ENCODE results near the gene B4GALT1. TPM values are rescaled to one million over a fixed set of nuclear protein-coding genes. Genes with fewer than 3 reads are reported as not detected.

B4GALT1 gene
- total RNA-seq, 1 donor from 2014 or later = 7.5 TPM

GRCh38 chr9:33209394-33209793, 42.3 kb upstream of the B4GALT1 start:
- no peaks in the 10 kb centered on the region for H4K20me1 ChIP-seq (ENCODE audit: low read depth)
- H2AFZ ChIP-seq (replicated peaks) = no peak overlapping the region
- no peak overlapping the region for H3K27ac ChIP-seq
- no peaks in the 10 kb centered on the region for H3K27me3 ChIP-seq
- no peak overlapping the region for H3K4me2 ChIP-seq
- Mint-ChIP-seq H3K9me3 (no peaks in the 10 kb centered on the region), H3K27ac (no peak overlapping the region), H3K4me1 (no peaks in the 10 kb centered on the region), H3K4me3 (no peak overlapping the region), H3K36me3 (no peaks in the 10 kb centered on the region), H3K27me3 (ENCODE audit: insufficient read depth, low read depth) (peaks cover 12% of the 10 kb centered on the region)
- TF ChIP-seq EZH2phosphoT487 (IDR thresholded peaks at IDR 0.05) (no peak), CTCF (IDR thresholded peaks at IDR 0.05) (no peak), EZH2 (IDR thresholded peaks at IDR 0.05) (no peak)
- H3K9ac ChIP-seq = no peak overlapping the region
- DNase-seq (ENCODE audit: low spot score) = no peak
- H3K4me3 ChIP-seq = no peak overlapping the region
- H3K79me2 ChIP-seq (ENCODE audit: low read depth) = no peaks in the 10 kb centered on the region
- no peaks in the 10 kb centered on the region for H3K9me3 ChIP-seq (ENCODE audit: low read depth)
- H3K36me3 ChIP-seq = no peaks in the 10 kb centered on the region
- H3K4me1 ChIP-seq = peaks cover 6% of the 10 kb centered on the region
- H3F3A ChIP-seq (ENCODE audit: low read depth) = peaks cover 5% of the 10 kb centered on the region

GRCh38 chr9:33202552-33203201, 35.5 kb upstream of the B4GALT1 start:
- TF ChIP-seq EZH2 (IDR thresholded peaks at IDR 0.05) (no peak), EZH2phosphoT487 (IDR thresholded peaks at IDR 0.05) (no peak), CTCF (IDR thresholded peaks at IDR 0.05) (no peak)
- no peak for DNase-seq (ENCODE audit: low spot score)
- Mint-ChIP-seq H3K27ac (no peak overlapping the region), H3K4me3 (no peak overlapping the region), H3K9me3 (no peaks in the 10 kb centered on the region), H3K4me1 (no peaks in the 10 kb centered on the region), H3K36me3 (no peaks in the 10 kb centered on the region), H3K27me3 (ENCODE audit: insufficient read depth, low read depth) (peaks cover 15% of the 10 kb centered on the region)
- H2AFZ ChIP-seq (replicated peaks) = peak overlapping the region; percentile 79
- H3K9ac ChIP-seq = no peak overlapping the region
- H3K27ac ChIP-seq = no peak overlapping the region
- H3K27me3 ChIP-seq = no peaks in the 10 kb centered on the region
- no peaks in the 10 kb centered on the region for H4K20me1 ChIP-seq (ENCODE audit: low read depth)
- no peaks in the 10 kb centered on the region for H3F3A ChIP-seq (ENCODE audit: low read depth)
- no peaks in the 10 kb centered on the region for H3K79me2 ChIP-seq (ENCODE audit: low read depth)
- H3K4me2 ChIP-seq = no peak overlapping the region
- H3K4me1 ChIP-seq = no peaks in the 10 kb centered on the region
- H3K36me3 ChIP-seq = no peaks in the 10 kb centered on the region
- H3K4me3 ChIP-seq = no peak overlapping the region
- no peaks in the 10 kb centered on the region for H3K9me3 ChIP-seq (ENCODE audit: low read depth)

- Histone ChIP-seq H3K79me2 (ENCODE audit: low read depth) (no peaks in the 10 kb centered on the region), H4K20me1 (ENCODE audit: low read depth) (no peaks in the 10 kb centered on the region), H3K9ac (no peak overlapping the region), H3K27ac (no peak overlapping the region), H3K4me2 (no peak overlapping the region), H3K9me3 (ENCODE audit: low read depth) (no peaks in the 10 kb centered on the region), H3F3A (ENCODE audit: low read depth) (no peaks in the 10 kb centered on the region), H3K4me1 (no peaks in the 10 kb centered on the region), H3K36me3 (no peaks in the 10 kb centered on the region), H3K4me3 (no peak overlapping the region), H2AFZ (replicated peaks) (peak overlapping the region; percentile 79), H3K27me3 (no peaks in the 10 kb centered on the region)
- Mint-ChIP-seq H3K27ac (no peak overlapping the region), H3K4me3 (no peak overlapping the region), H3K27me3 (ENCODE audit: insufficient read depth, low read depth) (peaks cover 11% of the 10 kb centered on the region), H3K9me3 (no peaks in the 10 kb centered on the region), H3K36me3 (no peaks in the 10 kb centered on the region), H3K4me1 (no peaks in the 10 kb centered on the region)
- TF ChIP-seq CTCF (IDR thresholded peaks at IDR 0.05) (no peak), EZH2phosphoT487 (IDR thresholded peaks at IDR 0.05) (no peak), EZH2 (IDR thresholded peaks at IDR 0.05) (no peak)
- no peak for DNase-seq (ENCODE audit: low spot score)
These were observed 34.9 kb upstream of the B4GALT1 start for GRCh38 chr9:33202018-33202417.

All from neural progenitor cell (in vitro differentiated cells).